ENCODE results near the gene FLRT1. TPM values are rescaled to one million over a fixed set of nuclear protein-coding genes. Genes with fewer than 3 reads are reported as not detected.

FLRT1 gene
- total and polyA plus RNA-seq, 2 experiments from 2014 or later, result 0.76 to 1.1 TPM

GRCh38 chr11:63993993-63994392, 41.7 kb upstream of the FLRT1 start:
- Histone ChIP-seq H3K4me1 (ENCODE audit: insufficient read depth) (peaks cover 10% of the 10 kb centered on the region), H3K27me3 (ENCODE audit: insufficient read depth) (no peaks in the 10 kb centered on the region), H2AFZ (no peak overlapping the region), H3K36me3 (ENCODE audit: insufficient read depth) (0 out of 2 replicates have a peak, but pooled peaks cover 4% of the 10 kb centered on the region), H3K79me2 (replicated peaks; ENCODE audit: insufficient read depth) (peaks cover 13% of the 10 kb centered on the region), H4K20me1 (replicated peaks; ENCODE audit: insufficient read depth) (peaks cover 13% of the 10 kb centered on the region), H3K27ac (ENCODE audit: low read depth) (no peak overlapping the region), H3K4me3 (no peak overlapping the region), H3K9me2 (ENCODE audit: insufficient read depth) (no peaks in the 10 kb centered on the region), H3F3A (replicated peaks; ENCODE audit: low read depth) (peaks cover 22% of the 10 kb centered on the region; the same call in 1 of the 2 replicates), H3K4me2 (no peak overlapping the region)
- peaks cover 78% of the 10 kb centered on the region for H3K36me3 Mint-ChIP-seq (ENCODE audit: low read depth)
- H3K27ac Mint-ChIP-seq, result no peak overlapping the region
- peaks cover 12% of the 10 kb centered on the region for H3K27me3 Mint-ChIP-seq (ENCODE audit: insufficient read depth, low read depth, poor library complexity)
- TF ChIP-seq NANOG (IDR thresholded peaks at IDR 0.05; ENCODE audit: borderline replicate concordance) (no peak), STAT1 (IDR thresholded peaks at IDR 0.05; ENCODE audit: unreplicated experiment) (no peak), CREB1 (CRISPR knock-in tag; IDR thresholded peaks at IDR 0.05; ENCODE audit: low read depth) (no peak), EZH2 (IDR thresholded peaks at IDR 0.05; ENCODE audit: low read depth, unreplicated experiment) (no peak), ZNF331 (CRISPR knock-in tag; IDR thresholded peaks at IDR 0.05; ENCODE audit: low read depth) (no peak), ZNF462 (CRISPR knock-in tag; IDR thresholded peaks at IDR 0.05) (no peak)
- ATAC-seq (no peak), DNase-seq (ENCODE audit: low spot score) (no peak)
- peaks cover 15% of the 10 kb centered on the region for H3K4me1 Mint-ChIP-seq
- H3K4me3 Mint-ChIP-seq, result no peak overlapping the region
- H3K9me3 Mint-ChIP-seq, result no peaks in the 10 kb centered on the region; the same call in 2 of the 3 replicates

GRCh38 chr11:63996512-63996911, 39.2 kb upstream of the FLRT1 start:
- Mint-ChIP-seq H3K4me1 (peaks cover 15% of the 10 kb centered on the region), H3K36me3 (ENCODE audit: low read depth) (peaks cover 53% of the 10 kb centered on the region), H3K9me3 (no peaks in the 10 kb centered on the region; the same call in 2 of the 3 replicates), H3K4me3 (no peak overlapping the region), H3K27ac (no peak overlapping the region), H3K27me3 (ENCODE audit: insufficient read depth, low read depth, poor library complexity) (peaks cover 8% of the 10 kb centered on the region)
- Histone ChIP-seq H3K36me3 (ENCODE audit: insufficient read depth) (no peaks in the 10 kb centered on the region), H3K4me2 (no peak overlapping the region), H4K20me1 (replicated peaks; ENCODE audit: insufficient read depth) (peaks cover 13% of the 10 kb centered on the region), H3K79me2 (replicated peaks; ENCODE audit: insufficient read depth) (0 out of 2 replicates have a peak, but pooled peaks cover 8% of the 10 kb centered on the region), H3K4me1 (ENCODE audit: insufficient read depth) (peaks cover 10% of the 10 kb centered on the region), H3K4me3 (no peak overlapping the region), H2AFZ (no peak overlapping the region), H3K27me3 (ENCODE audit: insufficient read depth) (peaks cover 14% of the 10 kb centered on the region), H3F3A (replicated peaks; ENCODE audit: low read depth) (peaks cover 22% of the 10 kb centered on the region; the same call in 1 of the 2 replicates), H3K27ac (ENCODE audit: low read depth) (no peak overlapping the region), H3K9me2 (ENCODE audit: insufficient read depth) (no peaks in the 10 kb centered on the region)
- DNase-seq (ENCODE audit: low spot score), result no peak
- ATAC-seq, result no peak
- TF ChIP-seq JUNB (IDR thresholded peaks at IDR 0.05; ENCODE audit: unreplicated experiment) (no peak), ZNF114 (CRISPR knock-in tag; IDR thresholded peaks at IDR 0.05) (no peak)
- TF ChIP-seq, protein P1, sequence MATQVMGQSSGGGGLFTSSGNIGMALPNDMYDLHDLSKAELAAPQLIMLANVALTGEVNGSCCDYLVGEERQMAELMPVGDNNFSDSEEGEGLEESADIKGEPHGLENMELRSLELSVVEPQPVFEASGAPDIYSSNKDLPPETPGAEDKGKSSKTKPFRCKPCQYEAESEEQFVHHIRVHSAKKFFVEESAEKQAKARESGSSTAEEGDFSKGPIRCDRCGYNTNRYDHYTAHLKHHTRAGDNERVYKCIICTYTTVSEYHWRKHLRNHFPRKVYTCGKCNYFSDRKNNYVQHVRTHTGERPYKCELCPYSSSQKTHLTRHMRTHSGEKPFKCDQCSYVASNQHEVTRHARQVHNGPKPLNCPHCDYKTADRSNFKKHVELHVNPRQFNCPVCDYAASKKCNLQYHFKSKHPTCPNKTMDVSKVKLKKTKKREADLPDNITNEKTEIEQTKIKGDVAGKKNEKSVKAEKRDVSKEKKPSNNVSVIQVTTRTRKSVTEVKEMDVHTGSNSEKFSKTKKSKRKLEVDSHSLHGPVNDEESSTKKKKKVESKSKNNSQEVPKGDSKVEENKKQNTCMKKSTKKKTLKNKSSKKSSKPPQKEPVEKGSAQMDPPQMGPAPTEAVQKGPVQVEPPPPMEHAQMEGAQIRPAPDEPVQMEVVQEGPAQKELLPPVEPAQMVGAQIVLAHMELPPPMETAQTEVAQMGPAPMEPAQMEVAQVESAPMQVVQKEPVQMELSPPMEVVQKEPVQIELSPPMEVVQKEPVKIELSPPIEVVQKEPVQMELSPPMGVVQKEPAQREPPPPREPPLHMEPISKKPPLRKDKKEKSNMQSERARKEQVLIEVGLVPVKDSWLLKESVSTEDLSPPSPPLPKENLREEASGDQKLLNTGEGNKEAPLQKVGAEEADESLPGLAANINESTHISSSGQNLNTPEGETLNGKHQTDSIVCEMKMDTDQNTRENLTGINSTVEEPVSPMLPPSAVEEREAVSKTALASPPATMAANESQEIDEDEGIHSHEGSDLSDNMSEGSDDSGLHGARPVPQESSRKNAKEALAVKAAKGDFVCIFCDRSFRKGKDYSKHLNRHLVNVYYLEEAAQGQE (IDR thresholded peaks at IDR 0.05; ENCODE audit: unreplicated experiment), result no peak
